HepG2 (cell line): ENCODE measurements around the gene TTC19. TPM values are rescaled to one million over a fixed set of nuclear protein-coding genes. Genes with fewer than 3 reads are reported as not detected.
A peak's percentile ranks its signal among the peaks of the same experiment; 100 is the strongest.

Experiments
- AFF4 ChIP-seq: sonication (generic); formaldehyde crosslinking; IDR thresholded peaks from 2 replicates; pipeline ENCODE4 v1.4.0; 2020; ENCODE audit warnings: missing genetic modification reagents
- AKAP8 ChIP-seq: sonication (generic); formaldehyde crosslinking; IDR thresholded peaks from 2 replicates; pipeline ENCODE4 v1.5.1; 2020; ENCODE audit warnings: mild to moderate bottlenecking, missing genetic modification reagents
- ATRX ChIP-seq: sonication (generic); formaldehyde crosslinking; IDR thresholded peaks from 2 replicates; pipeline ENCODE4 v1.4.0; 2020; ENCODE audit warnings: missing genetic modification reagents, borderline replicate concordance
- CCDC6 ChIP-seq: sonication (generic); formaldehyde crosslinking; IDR thresholded peaks from 2 replicates; pipeline ENCODE4 v1.8.1; 2022; ENCODE audit warnings: mild to moderate bottlenecking, missing genetic modification reagents, moderate library complexity
- DNMT1 ChIP-seq: sonication (generic); formaldehyde crosslinking; IDR thresholded peaks from 2 replicates; pipeline ENCODE4 v1.5.1; 2020; ENCODE audit warnings: mild to moderate bottlenecking, missing genetic modification reagents
- EEA1 ChIP-seq: sonication (generic); formaldehyde crosslinking; IDR thresholded peaks from 2 replicates; pipeline ENCODE4 v1.5.1; 2020; ENCODE audit warnings: mild to moderate bottlenecking, missing genetic modification reagents, borderline replicate concordance
- EED ChIP-seq: sonication (generic); formaldehyde crosslinking; IDR thresholded peaks from 2 replicates; pipeline ENCODE4 v1.5.0; 2020; ENCODE audit warnings: mild to moderate bottlenecking, missing genetic modification reagents
- HOXA5 ChIP-seq: sonication (generic); formaldehyde crosslinking; IDR thresholded peaks from 2 replicates; pipeline ENCODE4 v1.4.0; 2020; ENCODE audit warnings: missing genetic modification reagents
- IKZF1 ChIP-seq: fragments of 450-650 bp; IDR thresholded peaks from 2 replicates; pipeline ENCODE4 v1.7.1; 2016
- MTA3 ChIP-seq: sonication (generic); formaldehyde crosslinking; IDR thresholded peaks from 2 replicates; pipeline ENCODE4 v1.4.0; 2020; ENCODE audit warnings: missing genetic modification reagents
- NAIF1 ChIP-seq: sonication (generic); formaldehyde crosslinking; IDR thresholded peaks from 2 replicates; pipeline ENCODE4 v1.5.0; 2020; ENCODE audit warnings: mild to moderate bottlenecking, missing genetic modification reagents, borderline replicate concordance
- PHF5A ChIP-seq: IDR thresholded peaks from one replicate; pipeline ENCODE4 v1.6.1; 2018; ENCODE audit warnings: low read depth, missing genetic modification reagents; ENCODE audit not compliant: unreplicated experiment
- SMC3 ChIP-seq: IDR thresholded peaks from 2 replicates; pipeline ENCODE4 v1.6.1; 2011; ENCODE audit warnings: low read length, improper control_type of control experiment
- TP53 ChIP-seq: sonication (generic); formaldehyde crosslinking; conservative IDR thresholded peaks from 2 replicates; pipeline ENCODE4 v1.4.0; 2020; ENCODE audit warnings: missing genetic modification reagents
- YEATS4 ChIP-seq: sonication (generic); formaldehyde crosslinking; IDR thresholded peaks from 2 replicates; pipeline ENCODE4 v1.4.0; 2020; ENCODE audit warnings: missing genetic modification reagents, borderline replicate concordance
- ZNF333 ChIP-seq: sonication (generic); formaldehyde crosslinking; IDR thresholded peaks from 2 replicates; pipeline ENCODE4 v1.4.0; 2020; ENCODE audit warnings: mild to moderate bottlenecking, missing genetic modification reagents, borderline replicate concordance
- ZNF547 ChIP-seq: sonication (generic); formaldehyde crosslinking; IDR thresholded peaks from 2 replicates; pipeline ENCODE4 v1.5.1; 2020; ENCODE audit warnings: mild to moderate bottlenecking, missing genetic modification reagents
- ZNF619 ChIP-seq: sonication (generic); formaldehyde crosslinking; IDR thresholded peaks from 2 replicates; pipeline ENCODE4 v1.4.0; 2020; ENCODE audit warnings: mild to moderate bottlenecking, missing genetic modification reagents
- ZNF672 ChIP-seq: sonication (generic); formaldehyde crosslinking; IDR thresholded peaks from 2 replicates; pipeline ENCODE4 v1.8.1; 2022; ENCODE audit warnings: missing genetic modification reagents
- ZNF709 ChIP-seq: sonication (generic); formaldehyde crosslinking; IDR thresholded peaks from 2 replicates; pipeline ENCODE4 v1.5.0; 2020; ENCODE audit warnings: mild to moderate bottlenecking, missing genetic modification reagents
- ZNF770 ChIP-seq: sonication (generic); formaldehyde crosslinking; IDR thresholded peaks from 2 replicates; pipeline ENCODE4 v1.5.0; 2020; ENCODE audit warnings: mild to moderate bottlenecking, missing genetic modification reagents
- ZNF772 ChIP-seq: sonication (generic); formaldehyde crosslinking; IDR thresholded peaks from 2 replicates; pipeline ENCODE4 v1.5.0; 2020; ENCODE audit warnings: mild to moderate bottlenecking, missing genetic modification reagents
- ZNF841 ChIP-seq: sonication (generic); formaldehyde crosslinking; IDR thresholded peaks from 2 replicates; pipeline ENCODE4 v1.8.1; 2023; ENCODE audit warnings: missing genetic modification reagents, borderline replicate concordance
- polyA plus RNA-seq, 8 experiments: library from polyadenylated mRNA; depleted of rRNA in 3 of 8; stranded (reverse) in 7 of 8; unstranded in 1 of 8; fragments of >200 nt; fragmentation: Illumina TruSeq in 4 of 8; extraction: Trizol in 4 of 8; gene quantifications; 2 replicates each; pipeline versions ENCODE4 v1.2.1 to v1.2.3, GENCODE V29; 2011 to 2016; ENCODE audit warnings: low read depth in 4 of 8, missing spikeins in 1 of 8, mixed read lengths in 1 of 8; ENCODE audit not compliant: insufficient read depth in 1 of 8
- total RNA-seq, 5 experiments: library from RNA; depleted of rRNA; stranded (reverse); fragments of >200 nt; fragmentation: Illumina TruSeq; extraction: Trizol; gene quantifications; 2 replicates each; pipeline ENCODE4 v1.2.3, GENCODE V29; 2016; ENCODE audit warnings: low read depth in 1 of 5

TTC19 gene
- total and polyA plus RNA-seq, 2 of the 13 experiments (the other 11 are each of a cell fraction or from before 2014, with no cell fraction given) = 4.4 to 24.3 TPM

DNA sequence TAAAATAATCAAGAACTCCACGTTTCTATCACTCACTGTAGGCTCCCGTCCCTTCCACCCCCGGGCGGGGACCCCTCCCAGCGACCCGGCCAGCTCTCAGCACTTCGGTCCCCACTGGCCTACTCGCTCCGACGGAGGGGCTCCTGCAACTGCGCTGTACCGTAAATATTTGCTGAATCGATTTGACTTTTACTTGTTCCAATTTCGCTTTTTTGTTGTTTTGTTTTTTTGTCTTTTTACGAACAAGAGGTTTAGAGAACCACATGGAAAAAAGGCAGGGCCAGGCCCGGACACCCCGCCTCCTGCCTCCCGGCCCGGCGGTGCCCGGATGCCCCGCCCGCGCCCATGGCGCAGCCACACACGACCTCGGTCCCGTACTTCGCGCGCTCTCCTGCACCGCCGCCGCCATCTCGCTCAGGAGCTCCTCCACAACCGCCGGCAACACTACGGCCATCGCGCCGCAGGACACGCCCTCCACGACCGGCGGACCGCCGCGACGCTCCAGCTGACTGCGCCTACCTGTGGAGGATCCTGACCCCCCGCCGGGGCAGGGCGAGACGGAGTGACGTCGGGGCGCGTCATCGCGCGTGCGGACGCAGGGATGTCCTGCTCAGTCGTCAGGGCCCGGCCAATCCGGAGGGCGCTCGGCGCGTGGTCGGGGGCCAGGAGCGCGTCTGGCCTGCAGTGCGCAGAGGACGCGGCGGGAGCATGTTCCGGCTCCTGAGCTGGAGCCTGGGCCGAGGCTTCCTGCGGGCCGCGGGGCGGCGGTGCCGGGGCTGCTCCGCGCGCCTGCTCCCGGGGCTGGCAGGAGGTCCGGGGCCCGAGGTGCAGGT, at the start of gene TTC19, which contains the start of gene ZSWIM7 (continued):
- TF ChIP-seq AFF4 (CRISPR knock-in tag) (0 out of 2 replicates have a peak, but pooled peaks have one; percentile 35), TP53 (CRISPR knock-in tag) (no peak), SMC3 (no peak), MTA3 (CRISPR knock-in tag) (no peak), EED (0 out of 2 replicates have a peak, but pooled peaks have one; percentile 76), EEA1 (CRISPR knock-in tag) (peak; percentile 77; the same call in 1 of the 2 replicates), AKAP8 (CRISPR knock-in tag) (peak; percentile 87; the same call in 1 of the 2 replicates), ZNF709 (CRISPR knock-in tag) (peak; percentile 80; the same call in 1 of the 2 replicates), ATRX (CRISPR knock-in tag) (no peak), ZNF770 (CRISPR knock-in tag) (peak; percentile 69), ZNF333 (CRISPR knock-in tag) (peak; percentile 91), ZNF772 (peak; percentile 98), ZNF841 (CRISPR knock-in tag) (peak; percentile 84), NAIF1 (CRISPR knock-in tag) (peak; percentile 92; the same call in 1 of the 2 replicates), ZNF672 (peak; percentile 89), CCDC6 (CRISPR knock-in tag) (peak; percentile 99), IKZF1 (no peak), PHF5A (peak; percentile 78), DNMT1 (CRISPR knock-in tag) (peak; percentile 94), ZNF547 (peak; percentile 94), HOXA5 (CRISPR knock-in tag) (no peak; the same call in none of the 2 replicates), ZNF619 (peak; percentile 78), YEATS4 (peak; percentile 90; the same call in 1 of the 2 replicates)
